ENCODE results near the gene ILK.

ILK gene

GRCh38 chr11:6652182-6652581, 48.6 kb downstream of the ILK start:
- Histone ChIP-seq H3K27ac (ENCODE audit: low read depth, low read length) (no peak overlapping the region), H3K27me3 (ENCODE audit: low read length) (no peaks in the 10 kb centered on the region), H3K4me3 (ENCODE audit: insufficient read depth, low read length, poor library complexity, severe bottlenecking) (no peak overlapping the region), H3F3A (ENCODE audit: insufficient read depth) (no peaks in the 10 kb centered on the region), H3K79me2 (ENCODE audit: insufficient read depth, low read length) (no peaks in the 10 kb centered on the region), H3K4me2 (ENCODE audit: low read depth, low read length, poor library complexity, severe bottlenecking) (no peak overlapping the region), H3K9me3 (ENCODE audit: insufficient read depth, low read length) (no peaks in the 10 kb centered on the region), H3K36me3 (ENCODE audit: low read length) (no peaks in the 10 kb centered on the region), H3K9ac (ENCODE audit: low read length) (no peak overlapping the region), H2AFZ (ENCODE audit: low read depth, low read length, severe bottlenecking) (no peak overlapping the region), H4K20me1 (ENCODE audit: low read depth, low read length) (no peaks in the 10 kb centered on the region), H3K9me2 (replicated peaks; ENCODE audit: insufficient read depth, low read length) (no peaks in the 10 kb centered on the region)
- TF ChIP-seq EZH2phosphoT487 (conservative IDR thresholded peaks at IDR 0.05; ENCODE audit: low read length) = no peak

GRCh38 chr11:6653097-6653496, 49.5 kb downstream of the ILK start:
- TF ChIP-seq CTCF (IDR thresholded peaks at IDR 0.05; ENCODE audit: insufficient read depth, low read length, poor library complexity, severe bottlenecking) = no peak
- TF ChIP-seq EZH2phosphoT487 (conservative IDR thresholded peaks at IDR 0.05; ENCODE audit: low read length) = no peak

GRCh38 chr11:6653656-6654055, 50.1 kb downstream of the ILK start:
- no peaks in the 10 kb centered on the region for H3K9me2 ChIP-seq (replicated peaks; ENCODE audit: insufficient read depth, low read length)

More at GRCh38 chr11:6653097-6653496, 49.5 kb downstream of the ILK start:
- H3K9me3 ChIP-seq (ENCODE audit: insufficient read depth, low read length) = no peaks in the 10 kb centered on the region
- H3K79me2 ChIP-seq (ENCODE audit: insufficient read depth, low read length) = no peaks in the 10 kb centered on the region
- H3F3A ChIP-seq (ENCODE audit: insufficient read depth) = no peaks in the 10 kb centered on the region
- no peak overlapping the region for H2AFZ ChIP-seq (ENCODE audit: low read depth, low read length, severe bottlenecking)
- H4K20me1 ChIP-seq (ENCODE audit: low read depth, low read length) = no peaks in the 10 kb centered on the region
- H3K36me3 ChIP-seq (ENCODE audit: low read length) = no peaks in the 10 kb centered on the region
- no peak overlapping the region for H3K4me3 ChIP-seq (ENCODE audit: insufficient read depth, low read length, poor library complexity, severe bottlenecking)
- H3K27ac ChIP-seq (ENCODE audit: low read depth, low read length) = no peak overlapping the region
- H3K9me2 ChIP-seq (replicated peaks; ENCODE audit: insufficient read depth, low read length) = no peaks in the 10 kb centered on the region
- H3K27me3 ChIP-seq (ENCODE audit: low read length) = no peaks in the 10 kb centered on the region
- no peak overlapping the region for H3K4me2 ChIP-seq (ENCODE audit: low read depth, low read length, poor library complexity, severe bottlenecking)
- no peak overlapping the region for H3K9ac ChIP-seq (ENCODE audit: low read length)

More at GRCh38 chr11:6653656-6654055, 50.1 kb downstream of the ILK start:
- no peaks in the 10 kb centered on the region for H3K79me2 ChIP-seq (ENCODE audit: insufficient read depth, low read length)
- H3K4me2 ChIP-seq (ENCODE audit: low read depth, low read length, poor library complexity, severe bottlenecking) = no peak overlapping the region
- H3K27me3 ChIP-seq (ENCODE audit: low read length) = no peaks in the 10 kb centered on the region
- H3K9me3 ChIP-seq (ENCODE audit: insufficient read depth, low read length) = no peaks in the 10 kb centered on the region
- H2AFZ ChIP-seq (ENCODE audit: low read depth, low read length, severe bottlenecking) = no peak overlapping the region
- H4K20me1 ChIP-seq (ENCODE audit: low read depth, low read length) = no peaks in the 10 kb centered on the region
- H3F3A ChIP-seq (ENCODE audit: insufficient read depth) = no peaks in the 10 kb centered on the region
- no peak overlapping the region for H3K4me3 ChIP-seq (ENCODE audit: insufficient read depth, low read length, poor library complexity, severe bottlenecking)
- H3K27ac ChIP-seq (ENCODE audit: low read depth, low read length) = no peak overlapping the region
- TF ChIP-seq CTCF (IDR thresholded peaks at IDR 0.05; ENCODE audit: insufficient read depth, low read length, poor library complexity, severe bottlenecking) (no peak), EZH2phosphoT487 (conservative IDR thresholded peaks at IDR 0.05; ENCODE audit: low read length) (no peak)
- no peak overlapping the region for H3K9ac ChIP-seq (ENCODE audit: low read length)
- no peaks in the 10 kb centered on the region for H3K36me3 ChIP-seq (ENCODE audit: low read length)
